RWPE1 (cell line): ENCODE measurements around the gene NKX2-4.
A peak's percentile ranks its signal among the peaks of the same experiment; 100 is the strongest.

ENCODE experiments used
- CTCF ChIA-PET: fragments of 350-600 bp; sonication (Branson Sonifier 250); formaldehyde crosslinking; extraction: SDS; loops from one replicate; lab custom pipeline; 2021; lab: Yijun Ruan, JAX
- POLR2A ChIA-PET: fragments of 400-600 bp; formaldehyde crosslinking; extraction: SDS; loops from one replicate; lab custom pipeline; 2020; ENCODE audit warnings: antibody characterized with exemption; ENCODE audit not compliant: low non-redundant PET; lab: Yijun Ruan, JAX
- DNase-seq: peaks from one replicate; pipeline ENCODE4 v3.0.0; 2012; ENCODE audit warnings: low spot score
- H3K27ac ChIP-seq: fragments of 450-650 bp; 2 replicates; pipeline ENCODE4 v1.5.1; 2017
- TF ChIP-seq, protein P1 (sequence below): fragments of 450-650 bp; conservative IDR thresholded peaks from 2 replicates; pipeline ENCODE4 v1.5.1; 2017; ENCODE audit warnings: low read depth, mild to moderate bottlenecking

The NKX2-4 gene

GRCh38 chr20:21397341-21398108, at the start of gene NKX2-4:
NKX2-4 (minus strand) TSS chr20:21397526; CDS start chr20:21397399, 127 bp downstream.
- no peak within 1 kb of the TSS for H3K27ac ChIP-seq
- TF ChIP-seq, protein P1, sequence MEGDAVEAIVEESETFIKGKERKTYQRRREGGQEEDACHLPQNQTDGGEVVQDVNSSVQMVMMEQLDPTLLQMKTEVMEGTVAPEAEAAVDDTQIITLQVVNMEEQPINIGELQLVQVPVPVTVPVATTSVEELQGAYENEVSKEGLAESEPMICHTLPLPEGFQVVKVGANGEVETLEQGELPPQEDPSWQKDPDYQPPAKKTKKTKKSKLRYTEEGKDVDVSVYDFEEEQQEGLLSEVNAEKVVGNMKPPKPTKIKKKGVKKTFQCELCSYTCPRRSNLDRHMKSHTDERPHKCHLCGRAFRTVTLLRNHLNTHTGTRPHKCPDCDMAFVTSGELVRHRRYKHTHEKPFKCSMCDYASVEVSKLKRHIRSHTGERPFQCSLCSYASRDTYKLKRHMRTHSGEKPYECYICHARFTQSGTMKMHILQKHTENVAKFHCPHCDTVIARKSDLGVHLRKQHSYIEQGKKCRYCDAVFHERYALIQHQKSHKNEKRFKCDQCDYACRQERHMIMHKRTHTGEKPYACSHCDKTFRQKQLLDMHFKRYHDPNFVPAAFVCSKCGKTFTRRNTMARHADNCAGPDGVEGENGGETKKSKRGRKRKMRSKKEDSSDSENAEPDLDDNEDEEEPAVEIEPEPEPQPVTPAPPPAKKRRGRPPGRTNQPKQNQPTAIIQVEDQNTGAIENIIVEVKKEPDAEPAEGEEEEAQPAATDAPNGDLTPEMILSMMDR = no peak
- POLR2A ChIA-PET = no interaction called here
- DNase-seq = no peak
- CTCF ChIA-PET = no interaction called here

GRCh38 chr20:21437816-21438215, 40.5 kb upstream of the NKX2-4 start:
- ChIA-PET POLR2A (no interaction called here), CTCF (no interaction called here)
- TF ChIP-seq, protein P1 = no peak

GRCh38 chr20:21437248-21437647, 39.9 kb upstream of the NKX2-4 start:
- no peak overlapping the region for H3K27ac ChIP-seq
- ChIA-PET POLR2A (no interaction called here), CTCF (no interaction called here)
- no peak for DNase-seq
- TF ChIP-seq, protein P1 = no peak

More at GRCh38 chr20:21437816-21438215, 40.5 kb upstream of the NKX2-4 start:
- DNase-seq = no peak
- no peak overlapping the region for H3K27ac ChIP-seq

- H3K27ac ChIP-seq = no peak overlapping the region
- POLR2A ChIA-PET = no interaction called here
- CTCF ChIA-PET = no interaction called here
- DNase-seq = peak; percentile 91
- TF ChIP-seq, protein P1 = no peak
Observed at GRCh38 chr20:21436205-21436604, 38.9 kb upstream of the NKX2-4 start.

GRCh38 chr20:21435576-21435975, 38.2 kb upstream of the NKX2-4 start:
- no peak for DNase-seq
- CTCF ChIA-PET = no interaction called here

GRCh38 chr20:21433329-21433890, 36.1 kb upstream of the NKX2-4 start:
- no peak for DNase-seq
- TF ChIP-seq, protein P1 = no peak
- no peak overlapping the region for H3K27ac ChIP-seq
- ChIA-PET POLR2A (no interaction called here), CTCF (no interaction called here)

More at GRCh38 chr20:21435576-21435975, 38.2 kb upstream of the NKX2-4 start:
- POLR2A ChIA-PET = no interaction called here
- H3K27ac ChIP-seq = no peak overlapping the region
- TF ChIP-seq, protein P1 = no peak
